Panc1 (cell line): Measurements from ENCODE around the gene KIF26B. TPM values are rescaled to one million over a fixed set of nuclear protein-coding genes. Genes with fewer than 3 reads are reported as not detected.

Experiments
- ATAC-seq: fragments of 200-7000 bp; cut with Tn5 transposase; 2 replicates; pipeline ENCODE4 v1.9.1; 2020; ENCODE audit warnings: mild to moderate bottlenecking, moderate library complexity
- BruUV-seq: library from RNA; stranded (reverse); fragments of 400-500 nt; replicated peaks from 2 replicates; lab custom pipeline; 2021; lab: Mats Ljungman, UMichigan
- CTCF ChIA-PET: fragments of 300-600 bp; sonication (Branson Sonifier 250); formaldehyde crosslinking; loops from one replicate; lab custom pipeline; 2022; ENCODE audit warnings: antibody characterized with exemption; lab: Charles Lee
- POLR2A ChIA-PET: fragments of 300-600 bp; sonication (Branson Sonifier 250); formaldehyde crosslinking; loops from one replicate; lab custom pipeline; 2022; ENCODE audit warnings: antibody characterized with exemption; lab: Charles Lee
- DNase-seq: peaks from one replicate; pipeline ENCODE4 v3.0.0-alpha.2; 2010; ENCODE audit warnings: low read depth, low spot score
- H3K27ac ChIP-seq: 2 replicates; pipeline ENCODE4 v1.5.1; 2011; ENCODE audit warnings: mild to moderate bottlenecking, low read length, inconsistent platforms
- H3K27me3 ChIP-seq: fragments of 200-500 bp; sonication (Bioruptor generic); 2 replicates; pipeline ENCODE4 v1.6.0; 2014; ENCODE audit warnings: low read length, inconsistent platforms; ENCODE audit not compliant: control insufficient read depth, insufficient read depth
- H3K36me3 ChIP-seq: fragments of 200-500 bp; sonication (Bioruptor generic); 2 replicates; pipeline ENCODE4 v1.5.1; 2014; ENCODE audit warnings: inconsistent platforms, mild to moderate bottlenecking, low read length, moderate library complexity; ENCODE audit not compliant: control insufficient read depth, insufficient read depth
- H3K4me1 ChIP-seq: 2 replicates; pipeline ENCODE4 v1.5.1; 2011; ENCODE audit warnings: inconsistent platforms, mild to moderate bottlenecking, low read length, moderate library complexity; ENCODE audit not compliant: control insufficient read depth, insufficient read depth
- H3K4me3 ChIP-seq, 2 experiments: 2 replicates each; pipeline ENCODE4 v1.5.1; 2011 to 2012; ENCODE audit warnings: low read depth in 2 of 2, low read length in 2 of 2, mild to moderate bottlenecking in 2 of 2, inconsistent platforms in 1 of 2, moderate library complexity in 1 of 2
- H3K9me3 ChIP-seq: fragments of 200-500 bp; sonication (Bioruptor generic); 2 replicates; pipeline ENCODE4 v1.5.1; 2014; ENCODE audit warnings: low read depth, mild to moderate bottlenecking, inconsistent platforms, low read length, moderate library complexity; ENCODE audit not compliant: control insufficient read depth, insufficient read depth
- CTCF ChIP-seq: fragments of 450-650 bp; IDR thresholded peaks from 2 replicates; pipeline ENCODE4 v1.5.1; 2017; ENCODE audit warnings: mild to moderate bottlenecking
- POLR2AphosphoS5 ChIP-seq: IDR thresholded peaks from 2 replicates; pipeline ENCODE4 v1.6.1; 2012; ENCODE audit warnings: mild to moderate bottlenecking, low read depth, low read length, moderate library complexity
- REST ChIP-seq, 2 experiments: IDR thresholded peaks; 2 replicates each; pipeline ENCODE4 v1.6.1; 2011 to 2012; ENCODE audit warnings: low read depth in 2 of 2, control low read depth in 1 of 2, low read length in 1 of 2, mild to moderate bottlenecking in 1 of 2, moderate library complexity in 1 of 2; ENCODE audit not compliant: insufficient read depth in 1 of 2
- SIN3A ChIP-seq: IDR thresholded peaks from 2 replicates; pipeline ENCODE4 v1.6.1; 2012; ENCODE audit warnings: low read depth, mild to moderate bottlenecking, low read length, moderate library complexity, borderline replicate concordance; ENCODE audit not compliant: insufficient read depth
- TCF7L2 ChIP-seq: IDR thresholded peaks from 2 replicates; pipeline ENCODE4 v1.6.1; 2011; ENCODE audit warnings: mild to moderate bottlenecking, low read depth, low read length, inconsistent platforms
- in situ Hi-C: cut with HindIII; loops from 2 replicates; pipeline ENCODE4 v1.10.0; 2016; ENCODE audit warnings: low sequenced_read_pairs, low pct_unique_long_range_greater_than_20kb
- intact Hi-C: fragments of 100-400 bp; cut with micrococcal nuclease; formaldehyde crosslinking; loops from one replicate; pipeline ENCODE4 v1.10.0; 2022; ENCODE audit not compliant: unreplicated experiment
- total RNA-seq: library from RNA; stranded (reverse); gene quantifications from one replicate; pipeline ENCODE4 v1.2.1, GENCODE V29; 2021; ENCODE audit not compliant: unreplicated experiment

Gene KIF26B
- total RNA-seq, 1 experiment from 2014 or later, result 0.33 TPM

GRCh38 chr1:245652116-245652515 lies 497.3 kb downstream of the KIF26B start:
- ATAC-seq (no peak), DNase-seq (no peak)
- H3K27ac ChIP-seq, result no peak overlapping the region
- no peaks in the 10 kb centered on the region for H3K27me3 ChIP-seq
- CTCF ChIA-PET, result interaction anchor here (0.6 kb wide), 1 partner anchor 395 kb away, joined by 3 read pairs; no protein-coding TSS in a partner anchor
- TF ChIP-seq POLR2AphosphoS5 (no peak), CTCF (no peak), TCF7L2 (no peak), REST (IDR thresholded peaks at IDR 0.05; ENCODE audit: insufficient read depth in 1 of 2, low read depth in 2 of 2, low read length in 1 of 2) (no peak), SIN3A (no peak)
- POLR2A ChIA-PET, result no interaction called here
- H3K4me3 ChIP-seq, result no peak overlapping the region
- intact Hi-C loops, result no loop called here
- no peaks in the 10 kb centered on the region for H3K4me1 ChIP-seq
- no peaks in the 10 kb centered on the region for H3K9me3 ChIP-seq
- H3K36me3 ChIP-seq, result no peaks in the 10 kb centered on the region
- in situ Hi-C loops, result no loop called here
- no TSS peak for BruUV-seq

GRCh38 chr1:245652660-245653427 lies 498.1 kb downstream of the KIF26B start:
- TF ChIP-seq CTCF (no peak), POLR2AphosphoS5 (no peak), REST (IDR thresholded peaks at IDR 0.05; ENCODE audit: insufficient read depth in 1 of 2, low read depth in 2 of 2, low read length in 1 of 2) (no peak), TCF7L2 (no peak), SIN3A (no peak)
- ChIA-PET POLR2A (no interaction called here), CTCF (no interaction called here)
- Histone ChIP-seq H3K4me3 (no peak overlapping the region), H3K9me3 (no peaks in the 10 kb centered on the region), H3K36me3 (no peaks in the 10 kb centered on the region), H3K27me3 (no peaks in the 10 kb centered on the region), H3K4me1 (no peaks in the 10 kb centered on the region), H3K27ac (no peak overlapping the region)
- ATAC-seq (no peak), DNase-seq (no peak)
- BruUV-seq, result no TSS peak
- in situ Hi-C loops (no loop called here), intact Hi-C loops (no loop called here)
